ENCODE results near the gene SINHCAF.
A peak's percentile ranks its signal among the peaks of the same experiment; 100 is the strongest.

Gene SINHCAF

GRCh38 chr12:31331242-31331641, 5.3 kb upstream of the SINHCAF start:
- DNase-seq, result no peak

GRCh38 chr12:31326736-31327659, 1.0 kb upstream of the SINHCAF start:
- no peak for DNase-seq

GRCh38 chr12:31325524-31325875, 450 bp downstream of the SINHCAF start:
- DNase-seq, result no peak

- peak; percentile 10 to 75 (median 38) for DNase-seq
Measured at GRCh38 chr12:31324845-31325523, 966 bp downstream of the SINHCAF start.

GRCh38 chr12:31324116-31324844, 1.7 kb downstream of the SINHCAF start:
- peak; percentile 75 to 94 (median 82) for DNase-seq

GRCh38 chr12:31323391-31324115, 2.4 kb downstream of the SINHCAF start:
- peak in 4 of 6 experiments; percentile 59 to 77 (median 66) for DNase-seq

- DNase-seq, result no peak
Measured at GRCh38 chr12:31322801-31323207, 3.1 kb downstream of the SINHCAF start.

- no peak for DNase-seq
Measured at GRCh38 chr12:31321897-31322228, 4.1 kb downstream of the SINHCAF start.

- DNase-seq, result no peak
Measured at GRCh38 chr12:31321186-31321896, 4.6 kb downstream of the SINHCAF start.

- no peak for DNase-seq
Measured at GRCh38 chr12:31318657-31319269, 7.2 kb downstream of the SINHCAF start.

- DNase-seq, result peak in 3 of 6 experiments; percentile 44 to 52 (median 46)
Measured at GRCh38 chr12:31317471-31318395, 8.2 kb downstream of the SINHCAF start.

- DNase-seq, result no peak
Measured at GRCh38 chr12:31316891-31317290, 9.1 kb downstream of the SINHCAF start.

GRCh38 chr12:31315784-31316465, 10.0 kb downstream of the SINHCAF start:
- DNase-seq, result no peak

GRCh38 chr12:31315044-31315715, 10.8 kb downstream of the SINHCAF start:
- no peak for DNase-seq

- DNase-seq, result no peak
Measured at GRCh38 chr12:31312431-31312830, 13.5 kb downstream of the SINHCAF start.

- DNase-seq, result no peak
Measured at GRCh38 chr12:31311634-31312258, 14.2 kb downstream of the SINHCAF start.

GRCh38 chr12:31310488-31310887, 15.5 kb downstream of the SINHCAF start:
- no peak for DNase-seq

- no peak for DNase-seq
Measured at GRCh38 chr12:31309279-31309678, 16.7 kb downstream of the SINHCAF start.

- no peak for DNase-seq
Measured at GRCh38 chr12:31308116-31308515, 17.8 kb downstream of the SINHCAF start.
